Gastrocnemius medialis (tissue), 4 donors: ENCODE measurements around the gene MAD1L1.

ENCODE experiments used
- POLR2A ChIP-seq, 2 donors: fragments of 450-650 bp; IDR thresholded peaks; one replicate each; pipeline ENCODE4 v1.6.1; 2017; ENCODE audit warnings: antibody characterized with exemption in 2 of 2, mild to moderate bottlenecking in 2 of 2, moderate library complexity in 2 of 2
- TF ChIP-seq, protein P1 (sequence below), 5 experiments: fragments of 450-650 bp in 3 of 5; fragments of 200-600 bp in 2 of 5; sonication (generic) in 2 of 5; IDR thresholded peaks in 4 of 5; conservative IDR thresholded peaks in 1 of 5; 1 replicate in 4 of 5; 2 replicates in 1 of 5; pipeline ENCODE4 v1.5.1; 2016 to 2019; ENCODE audit warnings: antibody characterized with exemption in 5 of 5, mild to moderate bottlenecking in 3 of 5, moderate library complexity in 3 of 5

DNA sequence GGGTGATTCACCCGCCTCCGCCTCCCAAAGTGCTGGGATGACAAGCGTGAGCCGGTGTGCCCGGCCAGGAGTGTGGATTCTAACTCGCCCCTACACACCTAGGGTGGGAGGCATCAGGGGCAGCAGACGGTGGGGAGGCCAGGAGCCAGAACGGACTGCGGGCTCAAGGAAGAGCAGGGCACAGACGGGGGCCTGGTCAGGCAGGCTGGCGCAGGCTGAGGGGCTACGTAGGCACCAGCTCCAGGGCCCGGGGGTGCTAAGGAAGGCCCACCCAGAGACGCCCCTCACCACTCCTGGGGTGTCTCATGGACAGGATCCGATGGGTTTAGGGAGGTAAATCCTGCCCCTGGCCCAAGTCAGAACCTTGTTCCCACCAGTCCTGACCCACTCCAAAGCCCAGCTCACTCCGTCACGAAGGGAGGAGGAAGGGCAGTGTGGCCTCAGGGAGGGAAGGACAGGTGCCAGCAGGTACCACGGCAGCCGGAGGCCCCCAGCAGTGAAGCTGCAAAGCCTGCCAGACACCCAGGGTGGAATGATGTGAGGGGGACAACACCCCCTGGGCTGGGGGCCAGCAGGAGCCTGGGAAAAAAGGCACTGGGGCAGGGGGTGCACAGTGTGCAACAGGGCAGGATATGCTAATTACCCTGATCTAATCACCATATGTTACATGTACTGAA, 251.4 kb downstream of the MAD1L1 start:
- TF ChIP-seq, protein P1, sequence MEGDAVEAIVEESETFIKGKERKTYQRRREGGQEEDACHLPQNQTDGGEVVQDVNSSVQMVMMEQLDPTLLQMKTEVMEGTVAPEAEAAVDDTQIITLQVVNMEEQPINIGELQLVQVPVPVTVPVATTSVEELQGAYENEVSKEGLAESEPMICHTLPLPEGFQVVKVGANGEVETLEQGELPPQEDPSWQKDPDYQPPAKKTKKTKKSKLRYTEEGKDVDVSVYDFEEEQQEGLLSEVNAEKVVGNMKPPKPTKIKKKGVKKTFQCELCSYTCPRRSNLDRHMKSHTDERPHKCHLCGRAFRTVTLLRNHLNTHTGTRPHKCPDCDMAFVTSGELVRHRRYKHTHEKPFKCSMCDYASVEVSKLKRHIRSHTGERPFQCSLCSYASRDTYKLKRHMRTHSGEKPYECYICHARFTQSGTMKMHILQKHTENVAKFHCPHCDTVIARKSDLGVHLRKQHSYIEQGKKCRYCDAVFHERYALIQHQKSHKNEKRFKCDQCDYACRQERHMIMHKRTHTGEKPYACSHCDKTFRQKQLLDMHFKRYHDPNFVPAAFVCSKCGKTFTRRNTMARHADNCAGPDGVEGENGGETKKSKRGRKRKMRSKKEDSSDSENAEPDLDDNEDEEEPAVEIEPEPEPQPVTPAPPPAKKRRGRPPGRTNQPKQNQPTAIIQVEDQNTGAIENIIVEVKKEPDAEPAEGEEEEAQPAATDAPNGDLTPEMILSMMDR (IDR thresholded peaks at IDR 0.05 in 4 of 5, conservative IDR thresholded peaks at IDR 0.05 in 1 of 5), result no peak
- no peak for TF ChIP-seq POLR2A (IDR thresholded peaks at IDR 0.05)
